ENCODE results near the gene WASF2. TPM values are rescaled to one million over a fixed set of nuclear protein-coding genes. Genes with fewer than 3 reads are reported as not detected.
A peak's percentile ranks its signal among the peaks of the same experiment; 100 is the strongest.

The WASF2 gene
- total RNA-seq, 4 donors from 2014 or later = 74.7 to 107 (median 79.8) TPM

DNA sequence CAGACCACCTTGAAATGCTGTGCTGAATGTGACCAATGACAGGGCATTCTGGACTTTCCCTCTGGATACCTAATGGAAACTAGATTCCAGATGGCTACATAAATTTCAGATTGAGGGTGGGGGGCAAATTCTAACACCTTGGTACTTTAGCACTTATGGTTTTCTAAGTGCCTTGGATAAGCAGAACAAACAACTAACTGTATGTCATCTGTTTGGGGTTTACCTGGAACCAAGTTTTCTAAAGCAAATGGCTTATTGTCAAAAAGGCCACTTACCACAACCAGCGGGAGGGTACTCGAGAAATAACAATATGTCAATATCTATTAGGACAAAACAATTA lies 58.4 kb downstream of the WASF2 start:
- TF ChIP-seq CTCF (IDR thresholded peaks at IDR 0.05) (no peak), POLR2A (IDR thresholded peaks at IDR 0.05) (no peak), EP300 (IDR thresholded peaks at IDR 0.05) (no peak), POLR2AphosphoS5 (IDR thresholded peaks at IDR 0.05) (no peak)
- ATAC-seq = no peak
- peak overlapping the region; percentile 78 to 88 (median 85) for H3K27ac ChIP-seq
- no peak overlapping the region for H3K4me3 ChIP-seq
- H3K27me3 ChIP-seq = no peaks in the 10 kb centered on the region
- no peaks in the 10 kb centered on the region for H3K9me3 ChIP-seq
- H3K4me1 ChIP-seq = peaks cover 68 to 98% (median 82%) of the 10 kb centered on the region in 3 donors
- peaks cover 0 to 9% of the 10 kb centered on the region in 2 donors for H3K36me3 ChIP-seq
- WGBS, 2 donors (ENCODE audit: low coverage in 1 of 2) = 96 to 100% methylated on average over 2 of the region's 2 CpGs

DNA sequence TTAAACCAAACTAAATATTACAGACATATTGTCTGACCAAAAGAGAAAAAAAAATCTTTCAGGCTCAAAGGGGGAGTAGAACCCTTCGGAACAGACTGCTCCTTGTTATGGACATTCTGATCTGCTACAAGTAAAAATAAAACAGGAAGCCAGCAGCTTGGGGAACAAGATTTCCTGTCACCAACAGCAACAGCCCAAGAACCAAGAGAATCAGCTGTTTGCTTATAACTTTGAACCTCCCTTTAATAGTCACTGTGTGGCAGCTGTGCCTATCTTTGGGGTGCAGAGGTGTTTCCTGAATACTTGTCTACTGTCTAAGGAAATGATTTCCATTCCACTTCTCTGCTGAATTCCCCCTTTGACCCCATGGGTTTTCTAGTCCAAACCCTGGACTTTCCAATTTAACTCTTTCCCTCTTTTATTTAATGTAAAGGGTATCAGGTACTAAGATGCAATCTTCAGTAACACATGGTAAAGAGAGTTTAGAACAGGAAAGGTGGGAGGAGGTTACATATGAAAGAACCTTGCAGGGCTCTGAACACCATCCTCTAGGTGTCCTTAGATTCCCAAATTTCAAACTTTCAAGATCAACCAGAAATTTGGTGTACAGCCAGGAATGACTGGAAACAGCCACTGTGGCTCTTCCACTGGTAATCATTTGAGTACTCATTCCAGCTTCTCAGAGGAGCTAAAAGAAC lies 58.9 kb downstream of the WASF2 start:
- peak overlapping the region; percentile 78 to 88 (median 85) for H3K27ac ChIP-seq
- ATAC-seq = peak; percentile 42

GRCh38 chr1:27429029-27429425 lies 60.9 kb downstream of the WASF2 start:
- ATAC-seq = peak; percentile 40
- no peak for TF ChIP-seq POLR2A (IDR thresholded peaks at IDR 0.05)
- no peak for TF ChIP-seq EP300 (IDR thresholded peaks at IDR 0.05)
- no peak for TF ChIP-seq CTCF (IDR thresholded peaks at IDR 0.05)
- TF ChIP-seq POLR2AphosphoS5 (IDR thresholded peaks at IDR 0.05) = no peak
- no peaks in the 10 kb centered on the region for H3K9me3 ChIP-seq
- H3K27ac ChIP-seq = peak overlapping the region; percentile 84 to 88 (median 86)
- WGBS, 2 donors (ENCODE audit: low coverage in 1 of 2) = 0 to 6% methylated on average over 2 of the region's 2 CpGs
- H3K4me3 ChIP-seq = peak overlapping the region; percentile 10 to 44
- H3K4me1 ChIP-seq = peaks cover 51 to 98% (median 64%) of the 10 kb centered on the region in 3 donors
- H3K27me3 ChIP-seq = no peaks in the 10 kb centered on the region
- peaks cover 0 to 28% of the 10 kb centered on the region in 2 donors for H3K36me3 ChIP-seq

More for the DNA sequence above, 58.9 kb downstream of the WASF2 start:
- Histone ChIP-seq H3K27me3 (no peaks in the 10 kb centered on the region), H3K36me3 (peaks cover 0 to 12% of the 10 kb centered on the region in 2 donors), H3K4me3 (peak overlapping the region in 1 of 2 donors; percentile 22), H3K9me3 (no peaks in the 10 kb centered on the region), H3K4me1 (peaks cover 62 to 98% (median 78%) of the 10 kb centered on the region in 3 donors)
- TF ChIP-seq CTCF (IDR thresholded peaks at IDR 0.05) (peak in 2 of 4 experiments; percentile 16 to 43), EP300 (IDR thresholded peaks at IDR 0.05) (no peak), POLR2A (IDR thresholded peaks at IDR 0.05) (no peak), POLR2AphosphoS5 (IDR thresholded peaks at IDR 0.05) (peak; percentile 65)
- WGBS, 2 donors (ENCODE audit: low coverage in 1 of 2) = 0 to 10% methylated on average over 1 of the region's 1 CpG

DNA sequence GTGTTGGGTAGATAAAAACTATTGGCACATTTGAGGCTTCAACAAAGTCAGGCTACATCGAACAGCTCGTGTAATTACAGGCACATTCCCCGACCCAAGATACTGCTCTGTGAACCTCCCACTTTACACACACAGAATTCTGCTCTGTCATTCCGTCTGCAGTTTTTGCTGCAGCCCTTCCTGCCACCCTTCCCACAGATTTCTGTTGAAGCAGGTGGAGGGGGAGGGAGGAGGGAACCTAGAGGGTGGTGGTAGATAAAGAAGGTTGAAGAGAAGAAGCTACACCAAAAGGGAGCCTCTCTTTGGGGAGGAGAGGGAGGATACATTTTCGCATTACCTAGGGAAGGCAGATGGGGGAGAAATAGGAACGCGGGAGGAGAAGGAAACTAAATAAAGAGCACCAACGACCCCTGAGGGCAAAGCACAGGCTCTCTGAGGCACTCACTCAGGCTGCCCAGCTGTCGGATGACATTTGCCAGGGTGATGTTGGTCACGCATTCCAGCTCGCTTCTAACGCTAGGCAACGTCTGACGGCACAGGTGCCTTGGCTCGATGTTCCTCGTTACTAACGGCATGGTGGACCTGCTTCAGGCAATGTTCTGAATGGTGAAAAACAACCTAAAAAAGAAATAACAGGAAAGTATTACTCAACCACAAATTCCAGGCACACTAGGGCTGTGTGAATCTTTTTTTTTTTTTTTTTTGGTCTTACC lies 61.5 kb downstream of the WASF2 start:
- WGBS, 2 donors (ENCODE audit: low coverage in 1 of 2) = 3 to 6% methylated on average over 12 to 15 of the region's 17 CpGs
- no peaks in the 10 kb centered on the region for H3K9me3 ChIP-seq
- H3K36me3 ChIP-seq = peaks cover 0 to 28% of the 10 kb centered on the region in 2 donors
- peak; percentile 87 for ATAC-seq
- H3K4me3 ChIP-seq = peak overlapping the region; percentile 10 to 44
- H3K27ac ChIP-seq = peak overlapping the region; percentile 84 to 88 (median 86)
- no peaks in the 10 kb centered on the region for H3K27me3 ChIP-seq
- TF ChIP-seq POLR2A (IDR thresholded peaks at IDR 0.05) = peak in 1 of 2 donors; percentile 12
- TF ChIP-seq POLR2AphosphoS5 (IDR thresholded peaks at IDR 0.05) = peak; percentile 78
- peak in 1 of 4 experiments; percentile 11 for TF ChIP-seq CTCF (IDR thresholded peaks at IDR 0.05)
- no peak for TF ChIP-seq EP300 (IDR thresholded peaks at IDR 0.05)
- peaks cover 49 to 98% (median 60%) of the 10 kb centered on the region in 3 donors for H3K4me1 ChIP-seq
